ENCODE data around the gene USP33. TPM values are rescaled to one million over a fixed set of nuclear protein-coding genes. Genes with fewer than 3 reads are reported as not detected.

The USP33 gene
- polyA plus RNA-seq, 2 of the 4 experiments (the other 2 are of a cell fraction) = 22.9 to 49.5 TPM

- H3K27ac ChIP-seq = no peak overlapping the region
- FAIRE-seq = no peak
- H3K4me3 ChIP-seq = no peak overlapping the region
- peaks cover 27% of the 10 kb centered on the region for H3K4me1 ChIP-seq
- TF ChIP-seq RARB (CRISPR knock-in tag; IDR thresholded peaks at IDR 0.05) (no peak), EHF (CRISPR knock-in tag; IDR thresholded peaks at IDR 0.05) (no peak), RFX5 (IDR thresholded peaks at IDR 0.05) (no peak)
- H3K4me2 ChIP-seq = no peak overlapping the region
- no peak for DNase-seq (ENCODE audit: low read depth in 1 of 2, low spot score in 1 of 2)
- no peak for ATAC-seq
- 62% methylated on average over 1 of the region's 1 CpG for WGBS (ENCODE audit: missing lambda C conversion rate)
- CTCF ChIA-PET = no interaction called here
- H3K9me3 ChIP-seq = no peaks in the 10 kb centered on the region
- POLR2A ChIA-PET = interaction anchor here (0.9 kb wide), 1 partner anchor 14 kb away, joined by 3 read pairs; no protein-coding TSS in a partner anchor
These were observed 90.7 kb downstream of the USP33 start for GRCh38 chr1:77668924-77669449.

GRCh38 chr1:77664939-77665516, 94.6 kb downstream of the USP33 start:
- ChIA-PET CTCF (no interaction called here), POLR2A (no interaction called here)
- ATAC-seq (no peak), FAIRE-seq (no peak), DNase-seq (ENCODE audit: low read depth in 1 of 2, low spot score in 1 of 2) (no peak)
- WGBS (ENCODE audit: missing lambda C conversion rate) = 88% methylated on average over 3 of the region's 3 CpGs
- H3K27ac ChIP-seq = no peak overlapping the region
- H3K4me2 ChIP-seq = no peak overlapping the region
- TF ChIP-seq CHD4 (IDR thresholded peaks at IDR 0.05; ENCODE audit: borderline replicate concordance) (no peak), HOXB13 (CRISPR knock-in tag; IDR thresholded peaks at IDR 0.05; ENCODE audit: low read depth) (no peak), PHF8 (IDR thresholded peaks at IDR 0.05; ENCODE audit: borderline replicate concordance, low read depth) (no peak), RCOR1 (IDR thresholded peaks at IDR 0.05; ENCODE audit: low read depth, low read length) (no peak), TFCP2L1 (CRISPR knock-in tag; IDR thresholded peaks at IDR 0.05) (no peak), MAX (IDR thresholded peaks at IDR 0.05) (no peak), ZC3H11A (IDR thresholded peaks at IDR 0.05) (no peak), EP300 (IDR thresholded peaks at IDR 0.05) (no peak), KDM1A (IDR thresholded peaks at IDR 0.05; ENCODE audit: low read depth) (no peak), CTCF (IDR thresholded peaks at IDR 0.05) (no peak), HEYL (CRISPR knock-in tag; IDR thresholded peaks at IDR 0.05) (no peak), HDAC2 (IDR thresholded peaks at IDR 0.05) (no peak), MYC (IDR thresholded peaks at IDR 0.05; ENCODE audit: borderline replicate concordance, low read length) (no peak), E2F6 (IDR thresholded peaks at IDR 0.05; ENCODE audit: borderline replicate concordance, low read depth) (no peak), HOXA7 (CRISPR knock-in tag; IDR thresholded peaks at IDR 0.05) (no peak)
- H3K9me3 ChIP-seq = no peaks in the 10 kb centered on the region
- no peak overlapping the region for H3K4me3 ChIP-seq
- H3K4me1 ChIP-seq = no peaks in the 10 kb centered on the region; the same call in 2 of the 3 replicates

- TF ChIP-seq NR3C1 (IDR thresholded peaks at IDR 0.05) (no peak), SREBF2 (IDR thresholded peaks at IDR 0.05) (no peak)
- no peak for ATAC-seq
- no peak for FAIRE-seq
- CTCF ChIA-PET = interaction anchor here (0.7 kb wide), 1 partner anchor 99 kb away, joined by 3 read pairs; no protein-coding TSS in a partner anchor
- no peaks in the 10 kb centered on the region; the same call in 2 of the 3 replicates for H3K4me1 ChIP-seq
- H3K27ac ChIP-seq = no peak overlapping the region
- no peaks in the 10 kb centered on the region for H3K9me3 ChIP-seq
- no peak overlapping the region for H3K4me3 ChIP-seq
- 91% methylated on average over 4 of the region's 4 CpGs for WGBS (ENCODE audit: missing lambda C conversion rate)
- POLR2A ChIA-PET = no interaction called here
- H3K4me2 ChIP-seq = no peak overlapping the region
- DNase-seq (ENCODE audit: low read depth in 1 of 2, low spot score in 1 of 2) = no peak
These were observed 98.0 kb downstream of the USP33 start for GRCh38 chr1:77661696-77662095.
